Measurements from ENCODE around the gene TMF1.

- TF ChIP-seq POLR2A (IDR thresholded peaks at IDR 0.05; ENCODE audit: low read length) = no peak
- no peak for TF ChIP-seq GATA1 (IDR thresholded peaks at IDR 0.05; ENCODE audit: low read depth, low read length)
Measured at GRCh38 chr3:69079269-69080159, 27.4 kb upstream of the TMF1 start.
